Sciatic nerve (tissue), 2 donors: Measurements from ENCODE around the gene LSM4. TPM values are rescaled to one million over a fixed set of nuclear protein-coding genes. Genes with fewer than 3 reads are reported as not detected.

Experiments
- ATAC-seq: fragments of 200-7000 bp; cut with Tn5 transposase; one replicate; pipeline ENCODE4 v1.9.1; 2020; ENCODE audit warnings: mild to moderate bottlenecking, moderate library complexity
- DNase-seq: peaks from one replicate; pipeline ENCODE4 v3.0.0-alpha.2; 2020; ENCODE audit warnings: low spot score
- intact Hi-C: fragments of 100-400 bp; cut with DNase I; formaldehyde crosslinking; loops from one replicate; pipeline ENCODE4 v1.14.2; 2022
- microRNA-seq: library from miRNA; unstranded; fragments of <30 nt; microRNA quantifications from one replicate; pipeline ENCODE4 v1.2.0, GENCODE V29; 2020
- total RNA-seq: library from RNA; stranded (reverse); fragmentation: NEBNext Ultra II Directional; extraction: Animal tissue kit (Norgen Biotek cat#: 25700); gene quantifications from one replicate; pipeline ENCODE4 v1.2.1, GENCODE V29; 2021
- donor health status: DM: no; HTN: no; CAD: no.
- donor health status: DM: no; HTN: no; CAD: no.

LSM4 gene
- total RNA-seq, 1 donor from 2014 or later: 45.7 TPM

DNA sequence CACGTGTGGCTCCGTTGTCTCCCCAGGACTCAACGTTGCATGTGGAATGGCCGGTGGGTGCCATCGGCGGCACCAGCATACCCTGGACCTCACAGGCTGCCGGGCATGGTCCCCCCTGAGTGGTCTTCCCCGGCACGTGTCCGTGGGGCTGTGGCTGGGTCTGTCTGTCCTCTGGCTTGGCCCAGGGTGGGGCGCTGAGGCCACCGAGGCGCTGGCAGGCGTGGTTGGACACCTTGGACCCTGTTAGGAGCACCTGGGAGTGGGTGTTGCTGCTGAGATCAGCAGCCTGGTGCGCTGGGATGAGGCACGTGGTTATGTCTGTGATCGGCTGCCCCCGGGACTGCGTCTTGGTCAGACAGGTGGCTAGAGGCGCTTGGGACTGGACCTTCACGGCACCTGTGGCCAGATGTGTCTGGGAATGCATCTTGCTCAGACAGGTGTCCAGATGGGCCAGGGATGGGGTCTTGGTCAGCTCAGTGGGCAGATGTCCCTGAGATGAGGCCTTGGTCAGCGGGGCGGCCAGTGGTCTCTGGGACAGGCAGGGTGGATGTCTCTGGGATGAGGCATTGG is 57.8 kb downstream of the LSM4 start:
- intact Hi-C loops: loop anchor here (10.0 kb wide), 1 partner anchor 1840 kb away; no protein-coding TSS in a partner anchor
- DNase-seq: no peak
- ATAC-seq: no peak

DNA sequence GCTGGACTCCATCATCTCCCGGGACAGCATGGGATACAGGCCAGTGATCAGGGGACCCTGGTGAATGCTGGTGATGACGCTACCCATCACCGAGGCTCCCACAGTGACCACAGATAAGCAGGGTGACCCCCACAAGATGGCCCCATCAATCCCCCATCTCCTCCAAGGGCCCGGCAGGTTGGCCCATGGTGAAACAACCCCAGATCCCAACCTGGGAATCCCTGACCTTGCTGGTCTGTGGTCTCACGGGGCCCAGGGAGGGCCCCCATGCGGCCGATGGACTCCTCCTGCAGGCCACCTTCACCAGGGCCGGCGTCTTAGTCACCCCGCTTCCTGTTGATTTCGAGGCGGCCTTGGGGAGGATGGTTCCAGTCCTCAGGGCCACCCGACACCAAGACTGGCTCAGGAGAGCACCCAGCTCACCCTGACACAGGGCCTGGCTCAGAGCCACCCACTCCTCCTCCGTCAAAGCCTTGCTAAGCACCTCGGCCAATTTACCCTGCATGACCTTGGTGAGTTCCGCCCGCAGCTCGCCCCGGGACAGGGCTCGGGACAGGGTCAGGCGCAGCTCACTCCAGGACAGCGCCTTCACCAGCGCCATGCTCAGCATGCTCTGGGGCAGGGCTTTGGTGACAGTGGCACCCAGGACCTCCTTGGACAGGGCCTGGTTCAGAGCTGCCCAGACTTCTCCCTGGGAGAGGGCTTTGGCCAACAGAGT is 58.6 kb downstream of the LSM4 start:
- no peak for ATAC-seq
- intact Hi-C loops: loop anchor here (10.0 kb wide), 1 partner anchor 1839 kb away; no protein-coding TSS in a partner anchor
- no peak for DNase-seq

DNA sequence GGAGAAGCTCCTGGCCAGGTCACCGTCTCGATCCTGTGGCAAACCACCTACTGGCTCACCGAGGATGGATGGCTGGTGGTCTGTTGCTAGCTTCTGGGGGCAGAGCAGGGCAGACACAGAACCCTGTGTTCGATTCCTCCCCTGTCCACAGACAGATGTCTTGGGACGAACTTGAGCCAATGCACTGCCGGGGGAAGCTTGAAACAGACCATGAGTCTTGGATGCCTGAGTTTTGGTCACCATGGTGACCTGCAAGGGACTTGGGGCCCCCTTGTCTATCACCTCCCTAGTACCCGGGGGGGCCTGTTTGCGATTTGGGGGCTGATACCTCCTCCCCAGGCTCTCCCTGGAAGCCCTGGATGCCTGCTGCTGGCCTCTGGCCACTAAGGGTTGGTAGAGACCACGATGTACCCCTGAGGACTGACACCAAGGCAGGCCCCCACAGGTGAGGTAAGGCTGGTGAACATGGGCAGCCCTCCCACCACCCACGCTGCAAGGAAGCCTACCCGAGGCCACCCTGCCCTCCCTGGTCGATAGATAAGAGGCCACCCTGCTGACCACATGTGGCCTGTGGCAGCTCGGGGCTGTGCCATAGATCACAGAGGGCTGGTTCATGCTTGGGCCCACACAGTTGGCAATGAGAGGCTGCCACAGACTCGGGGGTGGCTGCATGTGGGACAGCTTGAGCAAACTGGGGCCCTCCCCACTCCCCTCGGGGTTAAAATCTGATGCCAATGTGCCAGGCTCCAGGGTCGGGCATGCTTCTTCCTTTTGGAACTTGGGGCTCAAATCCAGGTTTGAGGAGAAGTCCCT is 59.3 kb downstream of the LSM4 start:
- intact Hi-C loops: loop anchor here (10.0 kb wide), 1 partner anchor 1839 kb away; no protein-coding TSS in a partner anchor
- DNase-seq: no peak
- no peak for ATAC-seq

DNA sequence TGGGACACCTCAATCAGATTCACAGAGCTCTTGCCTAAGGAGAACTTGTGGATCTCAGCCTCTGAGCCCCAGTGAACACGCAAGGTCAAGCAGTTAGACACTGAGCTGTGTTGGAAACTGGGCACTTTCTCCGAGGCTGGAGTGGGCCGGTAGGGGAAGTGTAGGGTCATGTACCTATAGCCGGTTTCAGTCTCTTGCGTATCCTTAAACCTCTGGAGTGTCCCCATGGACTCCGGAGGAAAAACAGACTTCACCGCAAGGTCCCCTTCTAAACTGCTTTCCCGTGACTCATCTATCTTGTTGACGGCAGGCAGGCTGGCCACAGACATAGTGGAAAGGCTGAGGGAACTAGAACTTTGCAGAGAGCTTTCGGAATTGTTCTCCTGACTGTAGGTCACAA is 60.0 kb downstream of the LSM4 start:
- ATAC-seq (no peak), DNase-seq (no peak)
- intact Hi-C loops: loop anchor here (10.0 kb wide), 1 partner anchor 1838 kb away; no protein-coding TSS in a partner anchor

DNA sequence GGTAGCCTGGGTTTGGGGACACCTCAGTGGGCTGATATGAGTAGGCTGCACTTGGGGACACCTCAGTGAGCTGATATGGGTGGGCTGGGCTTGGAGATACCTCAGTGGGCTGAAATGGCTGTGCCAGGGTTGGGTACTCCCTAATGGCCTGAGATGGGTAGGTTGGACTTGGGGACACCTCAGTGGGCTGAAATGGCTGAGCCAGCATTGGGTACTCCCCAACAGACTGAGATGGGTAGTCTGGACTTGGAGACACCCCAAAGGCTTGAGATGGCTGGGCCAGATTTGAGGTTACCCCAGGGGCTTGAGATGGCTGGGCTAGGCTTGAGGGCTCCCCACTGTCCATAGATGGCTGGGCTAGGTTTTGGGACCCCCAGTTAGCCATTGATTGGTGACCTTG is 60.7 kb downstream of the LSM4 start:
- no peak for DNase-seq
- intact Hi-C loops: loop anchor here (10.0 kb wide), 1 partner anchor 1837 kb away; no protein-coding TSS in a partner anchor

DNA sequence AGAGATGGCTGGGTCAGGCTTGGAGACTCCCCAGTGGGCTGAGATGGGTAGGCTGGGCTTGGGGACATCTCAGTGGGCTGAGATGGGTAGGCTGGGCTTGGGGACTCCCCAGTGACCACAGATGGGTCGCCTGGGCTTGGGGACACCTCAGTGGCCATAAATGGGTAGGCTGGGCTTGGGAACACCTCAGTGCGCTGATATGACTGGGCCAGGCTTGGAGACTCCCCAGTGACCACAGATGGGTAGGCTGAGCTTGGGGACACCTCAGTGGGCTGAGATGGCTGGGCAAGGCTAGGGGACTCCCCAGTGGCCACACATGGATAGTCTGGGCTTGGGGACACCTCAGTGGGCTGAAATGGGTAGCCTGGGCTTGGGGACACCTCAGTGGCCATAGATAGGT is 61.4 kb downstream of the LSM4 start:
- no peak for ATAC-seq
- no peak for DNase-seq
- intact Hi-C loops: loop anchor here (10.0 kb wide), 1 partner anchor 1837 kb away; no protein-coding TSS in a partner anchor

More for the DNA sequence above, 60.7 kb downstream of the LSM4 start:
- no peak for ATAC-seq

DNA sequence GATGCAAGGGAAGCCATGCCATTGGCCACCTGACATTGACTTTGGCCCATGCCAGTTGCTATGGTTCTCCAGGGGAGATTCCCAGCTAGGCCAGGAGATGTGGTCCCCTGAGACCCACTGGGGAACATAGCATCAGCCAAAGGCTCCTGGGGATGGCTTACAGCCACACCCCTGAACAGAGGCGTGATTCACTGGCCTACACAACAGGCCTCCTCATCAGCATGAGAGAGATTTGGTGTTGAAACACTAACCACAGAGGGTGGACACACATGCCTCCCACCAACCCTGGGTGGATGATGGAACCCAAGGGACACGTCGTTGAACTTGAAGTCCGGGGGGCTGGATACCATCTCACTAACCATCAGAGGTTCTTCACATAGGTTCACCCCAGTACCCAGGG is 63.0 kb downstream of the LSM4 start:
- ATAC-seq (no peak), DNase-seq (no peak)
- intact Hi-C loops: loop anchor here (10.0 kb wide), 1 partner anchor 1835 kb away; no protein-coding TSS in a partner anchor

DNA sequence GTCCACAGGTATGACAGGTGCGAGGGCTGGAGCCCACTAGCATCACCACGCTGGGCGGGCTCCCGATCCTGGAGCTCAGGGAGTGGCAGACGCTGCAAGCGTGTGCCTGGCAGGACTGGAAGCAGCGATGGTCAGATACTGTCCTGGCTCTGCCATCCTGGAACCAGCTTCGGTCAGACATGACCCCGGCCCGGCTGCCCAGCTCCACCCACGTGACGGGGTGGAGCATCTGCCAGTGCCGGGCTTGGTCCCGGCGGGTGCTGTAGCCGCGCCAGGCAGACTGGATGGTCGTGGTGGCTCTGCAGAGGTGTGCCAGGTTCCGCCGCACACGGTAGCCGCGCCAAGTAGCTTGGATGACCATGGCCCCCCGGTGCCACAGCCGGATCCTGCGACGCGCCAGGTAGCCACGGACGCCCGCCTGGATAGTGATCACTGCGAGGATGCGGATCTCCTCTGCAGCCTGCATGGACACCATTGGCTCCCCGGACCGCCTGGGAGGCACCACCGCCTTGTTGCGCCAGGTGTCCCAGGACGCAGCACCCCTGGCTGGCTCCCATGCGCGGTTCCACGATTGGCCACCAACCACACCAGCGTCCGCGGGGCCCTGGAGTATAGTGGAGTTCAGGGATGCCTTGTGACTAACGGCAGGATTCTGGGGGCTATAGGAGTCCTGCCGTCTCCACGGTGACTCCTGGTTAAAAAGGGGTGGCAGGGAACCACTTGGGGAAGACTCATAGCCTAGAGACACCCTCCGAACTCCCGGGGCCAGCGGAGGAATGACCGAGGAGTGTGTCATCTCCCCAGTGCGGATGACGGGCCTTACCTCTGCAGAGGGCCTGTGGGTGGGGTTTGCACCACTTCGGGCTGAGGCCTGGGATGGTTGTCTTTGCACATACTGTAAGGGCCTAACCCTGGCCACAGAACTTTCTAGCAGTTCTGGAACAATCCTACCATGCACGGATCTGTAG is 65.1 kb downstream of the LSM4 start:
- DNase-seq: no peak
- no peak for ATAC-seq
- intact Hi-C loops: no loop called here

Small RNAs within 50 kb of the gene (microRNA-seq; reads per million reads assigned to microRNA genes)
- gene MIR3188: 1.4 reads per million

Other genes starting within 250 kb of the LSM4 start
- 2.1 TPM for gene IL12RB1, start 236.1 kb downstream of the LSM4 start, total RNA-seq
- 20.1 TPM for gene MAST3, start 225.3 kb downstream of the LSM4 start, total RNA-seq
- 19.5 TPM for gene PIK3R2, start 169.9 kb downstream of the LSM4 start, total RNA-seq
- gene IFI30, start 149.3 kb downstream of the LSM4 start, total RNA-seq: 82.2 TPM
- 9.2 TPM for gene MPV17L2, start 129.9 kb downstream of the LSM4 start, total RNA-seq
- gene RAB3A, start 119.0 kb downstream of the LSM4 start, total RNA-seq: 2.9 TPM
- gene PDE4C, start 96.6 kb downstream of the LSM4 start, total RNA-seq: 2.1 TPM
- 12.7 TPM for gene IQCN, start 48.6 kb downstream of the LSM4 start, total RNA-seq
- 298 TPM for gene JUND, start 41.5 kb downstream of the LSM4 start, total RNA-seq
- 49.6 TPM for gene PGPEP1, start 17.5 kb upstream of the LSM4 start, total RNA-seq
- 8.3 TPM for gene GDF15, start 63.1 kb upstream of the LSM4 start, total RNA-seq
- gene LRRC25, start 74.5 kb upstream of the LSM4 start, total RNA-seq: 8.2 TPM
- gene SSBP4, start 96.3 kb upstream of the LSM4 start, total RNA-seq: 82.5 TPM
- gene ISYNA1, start 115.1 kb upstream of the LSM4 start, total RNA-seq: 112 TPM
- gene ELL, start 199.0 kb upstream of the LSM4 start, total RNA-seq: 28.9 TPM
- 296 TPM for gene FKBP8, start 220.5 kb upstream of the LSM4 start, total RNA-seq
- 97.2 TPM for gene KXD1, start 234.8 kb upstream of the LSM4 start, total RNA-seq
- 779 TPM for gene UBA52, start 248.8 kb upstream of the LSM4 start, total RNA-seq